Astrocyte of the spinal cord (primary cell): ENCODE results near the gene GNG12.
"Not testable (repeated sequence)": the region's sequence is repeated elsewhere in the genome, so short reads cannot be mapped to it uniquely, and the experiment has no call there.

Experiments
- DNase-seq: peaks from one replicate; pipeline ENCODE4 v3.0.0; 2011; ENCODE audit warnings: low read depth, low spot score
- H3K4me3 ChIP-seq: 2 replicates; pipeline ENCODE4 v1.5.1; 2011; ENCODE audit warnings: low read depth, mild to moderate bottlenecking, low read length, moderate library complexity
- in situ Hi-C: cut with HindIII; loops from 2 replicates; pipeline ENCODE4 v1.10.0; 2017; ENCODE audit warnings: low sequenced_read_pairs
- TF ChIP-seq, protein P1 (sequence below): IDR thresholded peaks from 2 replicates; pipeline ENCODE4 v1.5.1; 2012; ENCODE audit warnings: low read depth, mild to moderate bottlenecking, low read length, inconsistent platforms

The GNG12 gene

GRCh38 chr1:67673468-67674201 is 159.6 kb downstream of the GNG12 start:
- H3K4me3 ChIP-seq, result no peak overlapping the region
- in situ Hi-C loops, result no loop called here
- no peak for DNase-seq
- TF ChIP-seq, protein P1, sequence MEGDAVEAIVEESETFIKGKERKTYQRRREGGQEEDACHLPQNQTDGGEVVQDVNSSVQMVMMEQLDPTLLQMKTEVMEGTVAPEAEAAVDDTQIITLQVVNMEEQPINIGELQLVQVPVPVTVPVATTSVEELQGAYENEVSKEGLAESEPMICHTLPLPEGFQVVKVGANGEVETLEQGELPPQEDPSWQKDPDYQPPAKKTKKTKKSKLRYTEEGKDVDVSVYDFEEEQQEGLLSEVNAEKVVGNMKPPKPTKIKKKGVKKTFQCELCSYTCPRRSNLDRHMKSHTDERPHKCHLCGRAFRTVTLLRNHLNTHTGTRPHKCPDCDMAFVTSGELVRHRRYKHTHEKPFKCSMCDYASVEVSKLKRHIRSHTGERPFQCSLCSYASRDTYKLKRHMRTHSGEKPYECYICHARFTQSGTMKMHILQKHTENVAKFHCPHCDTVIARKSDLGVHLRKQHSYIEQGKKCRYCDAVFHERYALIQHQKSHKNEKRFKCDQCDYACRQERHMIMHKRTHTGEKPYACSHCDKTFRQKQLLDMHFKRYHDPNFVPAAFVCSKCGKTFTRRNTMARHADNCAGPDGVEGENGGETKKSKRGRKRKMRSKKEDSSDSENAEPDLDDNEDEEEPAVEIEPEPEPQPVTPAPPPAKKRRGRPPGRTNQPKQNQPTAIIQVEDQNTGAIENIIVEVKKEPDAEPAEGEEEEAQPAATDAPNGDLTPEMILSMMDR, result no peak

GRCh38 chr1:67672260-67672803 is 160.9 kb downstream of the GNG12 start:
- in situ Hi-C loops, result no loop called here

DNA sequence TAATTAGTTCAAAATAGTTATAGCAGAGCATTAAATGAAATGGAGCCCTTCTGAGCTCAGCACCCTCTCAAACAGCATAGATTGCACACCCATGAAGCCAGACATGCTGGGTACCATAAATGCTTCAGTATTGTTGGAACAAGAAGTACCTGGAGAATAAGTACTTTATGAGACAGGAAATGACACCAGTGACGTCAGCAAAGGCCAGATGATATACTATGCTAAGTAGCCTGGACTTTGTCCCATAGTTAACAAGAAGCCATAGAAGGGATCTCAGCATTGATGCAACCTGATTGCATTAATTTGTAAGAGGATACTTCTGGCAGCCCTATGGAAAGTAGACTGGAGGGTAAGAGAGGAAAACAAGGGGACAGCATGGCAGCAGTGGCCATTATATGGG is 164.6 kb downstream of the GNG12 start:
- TF ChIP-seq, protein P1, result no peak
- DNase-seq, result no peak
- in situ Hi-C loops, result no loop called here
- H3K4me3 ChIP-seq, result no peak overlapping the region

More at GRCh38 chr1:67672260-67672803, 160.9 kb downstream of the GNG12 start:
- no peak for DNase-seq
- TF ChIP-seq, protein P1, result no peak
- no peak overlapping the region for H3K4me3 ChIP-seq

DNA sequence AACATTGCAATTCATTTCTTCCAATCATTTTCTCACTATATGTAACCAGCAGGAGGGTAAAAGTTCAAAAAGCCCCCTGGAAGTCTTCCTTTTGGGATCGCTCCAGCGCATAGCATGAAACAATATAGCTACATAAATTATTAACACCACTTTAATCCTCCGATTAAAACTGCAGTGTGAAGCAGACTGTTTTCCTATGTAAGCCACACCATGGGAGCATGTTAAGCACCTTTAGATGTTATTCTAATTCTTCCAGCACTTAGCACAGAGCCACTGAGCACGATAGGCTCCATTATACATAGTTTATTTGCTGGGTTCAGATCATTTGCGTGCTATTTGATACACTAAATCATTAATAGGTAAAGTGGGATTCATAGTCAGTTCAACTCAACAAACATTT is 166.6 kb downstream of the GNG12 start:
- no peak for DNase-seq
- no peak overlapping the region for H3K4me3 ChIP-seq
- in situ Hi-C loops, result no loop called here
- TF ChIP-seq, protein P1, result no peak

DNA sequence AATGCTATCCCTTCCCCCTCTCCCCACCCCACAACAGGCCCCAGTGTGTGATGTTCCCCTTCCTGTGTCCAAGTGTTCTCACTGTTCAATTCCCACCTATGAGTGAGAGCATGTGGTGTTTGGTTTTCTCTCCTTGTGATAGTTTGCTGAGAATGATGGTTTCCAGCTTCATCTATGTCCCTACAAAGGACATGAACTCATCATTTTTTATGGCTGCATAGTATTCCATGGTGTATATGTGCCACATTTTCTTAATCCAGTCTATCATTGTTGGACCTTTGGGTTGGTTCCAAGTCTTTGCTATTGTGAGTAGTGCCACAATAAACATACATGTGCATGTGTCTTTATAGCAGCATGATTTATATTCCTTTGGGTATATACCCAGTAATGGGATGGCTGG is 168.0 kb downstream of the GNG12 start:
- in situ Hi-C loops, H3K4me3 ChIP-seq, DNase-seq: not testable (repeated sequence)

DNA sequence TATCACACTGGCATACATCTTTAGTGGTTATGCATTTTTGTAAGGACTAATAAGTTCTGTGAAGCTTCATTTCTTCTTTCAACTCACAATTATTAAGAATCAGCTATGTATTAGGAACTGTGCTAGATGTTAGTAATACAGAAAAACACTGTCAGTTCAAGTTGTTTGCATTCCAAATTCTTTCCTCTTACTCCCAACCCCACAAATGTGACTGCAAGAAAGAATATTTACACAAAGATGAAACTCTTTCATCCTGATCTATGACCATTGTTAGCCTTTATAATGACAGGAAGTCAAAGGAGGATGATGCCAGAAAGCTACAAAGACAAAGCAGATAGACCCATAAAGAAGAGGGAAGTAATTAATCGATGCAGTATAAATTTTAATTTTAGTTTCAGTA is 169.2 kb downstream of the GNG12 start:
- H3K4me3 ChIP-seq, result no peak overlapping the region

GRCh38 chr1:67662884-67663283 is 170.4 kb downstream of the GNG12 start:
- no peak overlapping the region for H3K4me3 ChIP-seq
- TF ChIP-seq, protein P1, result no peak
- DNase-seq, result no peak
- in situ Hi-C loops, result no loop called here

More for the DNA sequence above, 169.2 kb downstream of the GNG12 start:
- in situ Hi-C loops, result no loop called here
- DNase-seq, result no peak
- TF ChIP-seq, protein P1, result no peak
